Type B pancreatic cell (in vitro differentiated cells): Measurements from ENCODE around the gene RUSC1. TPM values are rescaled to one million over a fixed set of nuclear protein-coding genes. Genes with fewer than 3 reads are reported as not detected.
A peak's percentile ranks its signal among the peaks of the same experiment; 100 is the strongest.

ENCODE experiments used
- DNase-seq: peaks from one replicate; pipeline ENCODE4 v3.0.0; 2021; ENCODE audit warnings: mixed read lengths; ENCODE audit not compliant: unreplicated experiment; ENCODE audit errors: extremely low spot score
- H3K27ac Mint-ChIP-seq: 2 replicates; pipeline ENCODE4 v1.8.0; 2021; ENCODE audit warnings: mild to moderate bottlenecking, mixed read lengths
- H3K27me3 Mint-ChIP-seq: 2 replicates; pipeline ENCODE4 v1.8.0; 2021; ENCODE audit warnings: mixed read lengths
- H3K36me3 Mint-ChIP-seq: 2 replicates; pipeline ENCODE4 v1.8.0; 2021; ENCODE audit warnings: mixed read lengths
- H3K4me1 Mint-ChIP-seq: one replicate; pipeline ENCODE4 v1.8.0; 2021; ENCODE audit warnings: mixed read lengths; ENCODE audit not compliant: unreplicated experiment
- H3K4me3 Mint-ChIP-seq: 2 replicates; pipeline ENCODE4 v1.8.0; 2021; ENCODE audit warnings: mild to moderate bottlenecking, mixed read lengths
- H3K9me3 Mint-ChIP-seq: 2 replicates; pipeline ENCODE4 v1.8.0; 2021; ENCODE audit warnings: mixed read lengths
- CTCF ChIP-seq: fragments of 200-600 bp; sonication (generic); conservative IDR thresholded peaks from 2 replicates; pipeline ENCODE4 v1.5.0; 2021; ENCODE audit warnings: antibody characterized with exemption, mild to moderate bottlenecking
- total RNA-seq: library from RNA; stranded (reverse); gene quantifications from 2 replicates; pipeline ENCODE4 v1.2.1, GENCODE V29; 2021; ENCODE audit warnings: low replicate concordance

RUSC1 gene
- total RNA-seq, 1 donor from 2014 or later: 39.1 TPM

GRCh38 chr1:155334962-155335361 is 14.3 kb downstream of the RUSC1 start:
- Mint-ChIP-seq H3K36me3 (peaks cover 41% of the 10 kb centered on the region), H3K27ac (no peak overlapping the region)

GRCh38 chr1:155339515-155340097 is 18.9 kb downstream of the RUSC1 start:
- H3K27ac Mint-ChIP-seq: peak overlapping the region; percentile 1
- no peak for DNase-seq
- H3K9me3 Mint-ChIP-seq: no peaks in the 10 kb centered on the region
- H3K27me3 Mint-ChIP-seq: no peaks in the 10 kb centered on the region
- no peak for TF ChIP-seq CTCF
- H3K4me3 Mint-ChIP-seq: no peak overlapping the region
- peaks cover 40% of the 10 kb centered on the region for H3K36me3 Mint-ChIP-seq
- H3K4me1 Mint-ChIP-seq: no peaks in the 10 kb centered on the region

More at GRCh38 chr1:155334962-155335361, 14.3 kb downstream of the RUSC1 start:
- H3K4me1 Mint-ChIP-seq: no peaks in the 10 kb centered on the region
- no peak for DNase-seq
- no peaks in the 10 kb centered on the region for H3K9me3 Mint-ChIP-seq
- no peak overlapping the region for H3K4me3 Mint-ChIP-seq
- TF ChIP-seq CTCF: no peak
- no peaks in the 10 kb centered on the region for H3K27me3 Mint-ChIP-seq

- no peaks in the 10 kb centered on the region for H3K27me3 Mint-ChIP-seq
- no peak overlapping the region for H3K4me3 Mint-ChIP-seq
- no peaks in the 10 kb centered on the region for H3K4me1 Mint-ChIP-seq
- no peak for DNase-seq
- peaks cover 39% of the 10 kb centered on the region for H3K36me3 Mint-ChIP-seq
- no peak for TF ChIP-seq CTCF
- no peaks in the 10 kb centered on the region for H3K9me3 Mint-ChIP-seq
- H3K27ac Mint-ChIP-seq: no peak overlapping the region
Measured at GRCh38 chr1:155342842-155343241, 22.1 kb downstream of the RUSC1 start.

- Mint-ChIP-seq H3K4me1 (no peaks in the 10 kb centered on the region), H3K4me3 (no peak overlapping the region), H3K27me3 (no peaks in the 10 kb centered on the region), H3K27ac (no peak overlapping the region), H3K36me3 (peaks cover 38% of the 10 kb centered on the region), H3K9me3 (no peaks in the 10 kb centered on the region)
- no peak for TF ChIP-seq CTCF
- DNase-seq: no peak
Measured at GRCh38 chr1:155352631-155353030, 31.9 kb downstream of the RUSC1 start.

GRCh38 chr1:155360051-155360450 is 39.4 kb downstream of the RUSC1 start:
- Mint-ChIP-seq H3K4me1 (no peaks in the 10 kb centered on the region), H3K4me3 (no peak overlapping the region), H3K36me3 (peaks cover 13% of the 10 kb centered on the region), H3K9me3 (no peaks in the 10 kb centered on the region), H3K27ac (no peak overlapping the region), H3K27me3 (no peaks in the 10 kb centered on the region)
- TF ChIP-seq CTCF: no peak
- no peak for DNase-seq

- peaks cover 14% of the 10 kb centered on the region for H3K36me3 Mint-ChIP-seq
- H3K9me3 Mint-ChIP-seq: no peaks in the 10 kb centered on the region
- H3K27me3 Mint-ChIP-seq: no peaks in the 10 kb centered on the region
- TF ChIP-seq CTCF: no peak
- no peak for DNase-seq
- H3K4me1 Mint-ChIP-seq: no peaks in the 10 kb centered on the region
- no peak overlapping the region for H3K4me3 Mint-ChIP-seq
- H3K27ac Mint-ChIP-seq: peak overlapping the region; percentile 66
Measured at GRCh38 chr1:155379180-155379579, 58.5 kb downstream of the RUSC1 start.
